HG03097 (cell line): ENCODE results near the gene RAB9B.

ENCODE experiments used
- ATAC-seq: cut with Tn5 transposase; IDR thresholded peaks from one replicate; pipeline ENCODE4 v1.9.1; 2021; ENCODE audit not compliant: unreplicated experiment, low FRiP score

The RAB9B gene

DNA sequence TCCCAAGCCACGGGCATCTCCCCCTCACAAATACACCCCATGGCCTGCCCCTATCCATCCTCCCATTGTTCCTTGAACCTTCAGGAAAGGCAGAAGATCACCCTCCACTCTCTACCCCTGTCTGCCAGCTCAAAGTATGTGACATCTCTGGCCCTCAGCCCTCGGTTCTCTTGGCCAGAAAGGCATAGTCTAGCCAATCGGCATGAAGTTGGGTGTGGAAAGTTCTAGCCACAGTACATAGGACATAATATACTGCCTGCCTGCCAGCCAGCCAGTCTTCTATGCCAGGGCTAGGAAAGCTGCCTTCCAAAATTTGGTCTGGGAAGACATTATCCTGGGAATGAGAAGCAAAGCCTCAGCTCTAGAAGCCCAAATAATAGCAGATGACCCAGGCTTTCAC lies 58.6 kb downstream of the RAB9B start:
- ATAC-seq, result no peak
